ENCODE data around the gene FGF22. TPM values are rescaled to one million over a fixed set of nuclear protein-coding genes. Genes with fewer than 3 reads are reported as not detected.

FGF22 gene
- total and polyA plus RNA-seq, 10 of the 15 experiments (the other 5 are each of a cell fraction or from before 2014, with no cell fraction given) = 0.05 TPM; not detected in 9

DNA sequence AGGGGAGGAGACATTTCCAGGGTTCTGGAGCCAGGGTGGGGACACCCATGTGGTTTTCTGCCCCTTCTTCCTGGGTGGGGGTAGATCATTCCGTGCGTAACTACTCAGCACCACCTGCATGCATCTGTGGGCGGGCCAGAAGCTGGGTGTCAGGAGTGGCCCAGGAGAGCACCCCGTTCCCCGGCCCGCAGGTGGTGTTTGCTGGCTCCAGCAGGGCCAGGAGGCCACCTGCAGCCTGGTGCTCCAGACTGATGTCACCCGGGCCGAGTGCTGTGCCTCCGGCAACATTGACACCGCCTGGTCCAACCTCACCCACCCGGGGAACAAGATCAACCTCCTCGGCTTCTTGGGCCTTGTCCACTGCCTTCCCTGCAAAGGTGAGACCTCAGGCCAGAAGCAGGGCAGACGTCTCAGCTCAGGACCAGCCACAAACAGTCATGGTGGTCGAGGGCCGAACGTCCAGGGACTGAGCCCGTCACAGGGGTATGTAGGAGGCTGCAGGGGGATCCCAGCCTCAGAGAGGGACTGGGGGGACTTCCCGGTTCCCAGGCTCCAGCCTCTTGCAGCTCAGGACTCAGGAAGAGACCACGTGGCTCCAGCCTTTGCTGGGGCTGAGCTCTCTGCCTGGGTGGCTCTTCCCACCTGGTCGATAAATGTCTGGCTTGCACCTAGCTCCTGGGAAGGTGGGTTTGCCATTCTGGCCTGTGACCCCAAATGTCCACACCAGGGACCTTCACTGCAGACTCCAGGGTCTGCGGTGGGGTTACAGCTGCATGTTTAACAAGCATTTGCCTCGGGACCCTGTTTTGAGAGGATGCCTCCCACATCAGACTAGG lies 38.1 kb downstream of the FGF22 start:
- no peak overlapping the region for H3K4me3 ChIP-seq
- no peak overlapping the region for H3K9ac ChIP-seq (ENCODE audit: control insufficient read depth, insufficient read depth, low read length)

More for the DNA sequence above, 38.1 kb downstream of the FGF22 start:
- Histone ChIP-seq H3K79me2 (ENCODE audit: control insufficient read depth, insufficient read depth, low read length) (no peaks in the 10 kb centered on the region), H3K36me3 (ENCODE audit: control insufficient read depth in 2 of 2, insufficient read depth in 2 of 2, low read length in 1 of 2) (no peaks in the 10 kb centered on the region), H3K27me3 (replicated peaks in 1 of 2; ENCODE audit: control insufficient read depth in 2 of 2, insufficient read depth in 2 of 2, low read length in 1 of 2) (no peaks in the 10 kb centered on the region), H3K27ac (ENCODE audit: control insufficient read depth, insufficient read depth) (no peak overlapping the region), H4K20me1 (ENCODE audit: control insufficient read depth, insufficient read depth) (no peaks in the 10 kb centered on the region; the same call in 1 of the 2 replicates), H3K4me2 (ENCODE audit: control insufficient read depth, insufficient read depth) (peak overlapping the region; percentile 38; the same call in 1 of the 2 replicates), H2AFZ (ENCODE audit: control insufficient read depth, low read depth, low read length) (no peak overlapping the region), H3K9me3 (replicated peaks; ENCODE audit: control insufficient read depth, insufficient read depth, low read length) (no peaks in the 10 kb centered on the region), H3K4me1 (ENCODE audit: control insufficient read depth, insufficient read depth, low read length) (peaks cover 22% of the 10 kb centered on the region)
- in situ Hi-C loops (cut with MboI) (no loop called here), intact Hi-C loops (cut with micrococcal nuclease; ENCODE audit: unreplicated experiment) (no loop called here)
- FAIRE-seq (no peak), ATAC-seq (no peak), DNase-seq (ENCODE audit: low read depth, low spot score) (no peak)
- ChIA-PET RAD21 (ENCODE audit: unreplicated experiment) (interaction anchor here (1.3 kb wide), 1 partner anchor 56 kb away, joined by 4 read pairs; no protein-coding TSS in a partner anchor), CTCF (interaction anchor here (0.8 to 1.9 kb wide), 2 partner anchors 56 to 59 kb away, joined by 4 to 10 read pairs; no protein-coding TSS in a partner anchor), POLR2A (interaction anchor here (1.5 kb wide), 1 partner anchor 56 kb away, joined by 4 read pairs; no protein-coding TSS in a partner anchor), SMC1A (ENCODE audit: uncharacterized antibody, unreplicated experiment) (interaction anchor here (0.6 to 1.4 kb wide), 5 partner anchors 45 to 273 kb away, joined by 3 to 5 read pairs (median 3); no protein-coding TSS in a partner anchor)
- BruUV-seq (replicated peaks) = TSS peak; percentile 56
- WGBS (ENCODE audit: insufficient coverage, insufficient replicate concordance, low lambda C conversion rate, missing lambda C conversion rate) = 40% methylated on average over 22 of the region's 22 CpGs
- 0 out of 2 replicates have a peak, but pooled peaks have one; percentile 28 for TF ChIP-seq IKZF1 (conservative IDR thresholded peaks at IDR 0.05)
- no peak for TF ChIP-seq POU2F2 (IDR thresholded peaks at IDR 0.05; ENCODE audit: borderline replicate concordance, low read depth, low read length)
- peak; percentile 13; the same call in 1 of the 2 replicates for TF ChIP-seq RUNX3 (IDR thresholded peaks at IDR 0.05; ENCODE audit: low read length)
- TF ChIP-seq GATAD2B (conservative IDR thresholded peaks at IDR 0.05; ENCODE audit: low read depth) = 0 out of 2 replicates have a peak, but pooled peaks have one; percentile 13
- TF ChIP-seq, protein P1, sequence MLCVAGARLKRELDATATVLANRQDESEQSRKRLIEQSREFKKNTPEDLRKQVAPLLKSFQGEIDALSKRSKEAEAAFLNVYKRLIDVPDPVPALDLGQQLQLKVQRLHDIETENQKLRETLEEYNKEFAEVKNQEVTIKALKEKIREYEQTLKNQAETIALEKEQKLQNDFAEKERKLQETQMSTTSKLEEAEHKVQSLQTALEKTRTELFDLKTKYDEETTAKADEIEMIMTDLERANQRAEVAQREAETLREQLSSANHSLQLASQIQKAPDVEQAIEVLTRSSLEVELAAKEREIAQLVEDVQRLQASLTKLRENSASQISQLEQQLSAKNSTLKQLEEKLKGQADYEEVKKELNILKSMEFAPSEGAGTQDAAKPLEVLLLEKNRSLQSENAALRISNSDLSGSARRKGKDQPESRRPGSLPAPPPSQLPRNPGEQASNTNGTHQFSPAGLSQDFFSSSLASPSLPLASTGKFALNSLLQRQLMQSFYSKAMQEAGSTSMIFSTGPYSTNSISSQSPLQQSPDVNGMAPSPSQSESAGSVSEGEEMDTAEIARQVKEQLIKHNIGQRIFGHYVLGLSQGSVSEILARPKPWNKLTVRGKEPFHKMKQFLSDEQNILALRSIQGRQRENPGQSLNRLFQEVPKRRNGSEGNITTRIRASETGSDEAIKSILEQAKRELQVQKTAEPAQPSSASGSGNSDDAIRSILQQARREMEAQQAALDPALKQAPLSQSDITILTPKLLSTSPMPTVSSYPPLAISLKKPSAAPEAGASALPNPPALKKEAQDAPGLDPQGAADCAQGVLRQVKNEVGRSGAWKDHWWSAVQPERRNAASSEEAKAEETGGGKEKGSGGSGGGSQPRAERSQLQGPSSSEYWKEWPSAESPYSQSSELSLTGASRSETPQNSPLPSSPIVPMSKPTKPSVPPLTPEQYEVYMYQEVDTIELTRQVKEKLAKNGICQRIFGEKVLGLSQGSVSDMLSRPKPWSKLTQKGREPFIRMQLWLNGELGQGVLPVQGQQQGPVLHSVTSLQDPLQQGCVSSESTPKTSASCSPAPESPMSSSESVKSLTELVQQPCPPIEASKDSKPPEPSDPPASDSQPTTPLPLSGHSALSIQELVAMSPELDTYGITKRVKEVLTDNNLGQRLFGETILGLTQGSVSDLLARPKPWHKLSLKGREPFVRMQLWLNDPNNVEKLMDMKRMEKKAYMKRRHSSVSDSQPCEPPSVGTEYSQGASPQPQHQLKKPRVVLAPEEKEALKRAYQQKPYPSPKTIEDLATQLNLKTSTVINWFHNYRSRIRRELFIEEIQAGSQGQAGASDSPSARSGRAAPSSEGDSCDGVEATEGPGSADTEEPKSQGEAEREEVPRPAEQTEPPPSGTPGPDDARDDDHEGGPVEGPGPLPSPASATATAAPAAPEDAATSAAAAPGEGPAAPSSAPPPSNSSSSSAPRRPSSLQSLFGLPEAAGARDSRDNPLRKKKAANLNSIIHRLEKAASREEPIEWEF (IDR thresholded peaks at IDR 0.05; ENCODE audit: insufficient replicate concordance, low read depth, low read length) = no peak

Measured in GM12878 (cell line).